ENCODE measurements around the gene KCNQ4. TPM values are rescaled to one million over a fixed set of nuclear protein-coding genes. Genes with fewer than 3 reads are reported as not detected.

Gene KCNQ4
- polyA plus RNA-seq, 2 of the 4 experiments (the other 2 are of a cell fraction) = 0.08 to 0.17 TPM

DNA sequence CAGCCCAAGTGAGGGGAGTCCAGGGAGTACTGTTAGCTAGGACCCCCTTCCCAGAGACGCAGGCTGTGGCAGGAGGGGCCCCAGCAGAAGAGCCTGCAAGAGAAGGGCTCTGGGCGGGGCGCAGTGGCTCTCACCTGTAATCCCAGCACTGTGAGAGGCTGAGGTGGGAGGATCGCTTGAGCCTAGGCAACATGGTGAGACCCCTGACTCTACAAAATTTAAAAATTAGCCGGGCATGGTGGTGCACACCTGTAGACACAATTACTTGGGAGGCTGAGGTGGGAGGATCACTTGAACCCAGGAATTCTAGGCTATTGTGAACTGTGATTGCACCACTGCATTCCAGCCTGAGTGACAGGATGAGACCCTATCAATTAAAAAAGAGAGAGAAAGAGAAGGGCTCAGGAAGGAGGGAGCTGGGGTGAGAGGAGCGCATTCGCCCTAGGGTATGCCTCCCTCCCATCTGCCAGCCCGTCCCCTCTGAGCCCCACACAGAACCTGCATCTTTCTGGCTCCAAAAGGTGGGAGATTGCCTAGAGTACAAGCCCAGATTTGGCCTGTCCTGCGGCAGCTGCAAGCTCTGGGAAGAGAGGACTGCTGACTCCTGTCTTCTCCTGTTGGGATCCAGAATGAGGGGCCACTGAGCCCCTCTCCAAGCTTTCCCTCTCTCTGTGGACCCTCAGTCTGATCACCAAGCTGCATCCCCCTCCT lies 3.6 kb downstream of the KCNQ4 start:
- Histone ChIP-seq H3K4me3 (no peak overlapping the region), H3K27ac (no peak overlapping the region), H3K4me2 (no peak overlapping the region), H3K9me3 (no peaks in the 10 kb centered on the region), H3K4me1 (no peaks in the 10 kb centered on the region)
- CTCF ChIA-PET = interaction anchor here (0.9 to 1.7 kb wide), 4 partner anchors 13 to 60 kb away, joined by 3 to 8 read pairs (median 3); no protein-coding TSS in a partner anchor
- POLR2A ChIA-PET = interaction anchor here (0.6 kb wide), 1 partner anchor 78 kb away, joined by 3 read pairs; no protein-coding TSS in a partner anchor
- TF ChIP-seq RARB (CRISPR knock-in tag; IDR thresholded peaks at IDR 0.05) (no peak), CHD2 (IDR thresholded peaks at IDR 0.05; ENCODE audit: low read length, partially characterized antibody) (no peak), NPAS2 (CRISPR knock-in tag; IDR thresholded peaks at IDR 0.05; ENCODE audit: borderline replicate concordance) (no peak), EHMT2 (IDR thresholded peaks at IDR 0.05; ENCODE audit: low read depth) (no peak), JUN (IDR thresholded peaks at IDR 0.05) (no peak), CBX8 (IDR thresholded peaks at IDR 0.05) (no peak), ZFP36 (IDR thresholded peaks at IDR 0.05; ENCODE audit: borderline replicate concordance, partially characterized antibody) (no peak), MAX (IDR thresholded peaks at IDR 0.05) (no peak)
- TF ChIP-seq, protein P1, sequence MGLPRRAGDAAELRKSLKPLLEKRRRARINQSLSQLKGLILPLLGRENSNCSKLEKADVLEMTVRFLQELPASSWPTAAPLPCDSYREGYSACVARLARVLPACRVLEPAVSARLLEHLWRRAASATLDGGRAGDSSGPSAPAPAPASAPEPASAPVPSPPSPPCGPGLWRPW (IDR thresholded peaks at IDR 0.05) = no peak
- 82% methylated on average over 5 of the region's 9 CpGs for WGBS (ENCODE audit: missing lambda C conversion rate)
- no peak for FAIRE-seq
- no peak for DNase-seq (ENCODE audit: low read depth in 1 of 2, low spot score in 1 of 2)
- ATAC-seq = no peak

GRCh38 chr1:40787737-40788560 lies 4.4 kb downstream of the KCNQ4 start:
- 76% methylated on average over 9 of the region's 19 CpGs for WGBS (ENCODE audit: missing lambda C conversion rate)
- no peak overlapping the region for H3K4me2 ChIP-seq
- H3K4me3 ChIP-seq = no peak overlapping the region
- TF ChIP-seq SREBF2 (IDR thresholded peaks at IDR 0.05) = no peak
- no peak for TF ChIP-seq FOSB (CRISPR knock-in tag; IDR thresholded peaks at IDR 0.05)
- TF ChIP-seq PHF8 (IDR thresholded peaks at IDR 0.05; ENCODE audit: borderline replicate concordance, low read depth) = no peak
- no peak for TF ChIP-seq ESRRA (IDR thresholded peaks at IDR 0.05; ENCODE audit: borderline replicate concordance, low read length)
- TF ChIP-seq NFE2L2 (conservative IDR thresholded peaks at IDR 0.05; ENCODE audit: low read length) = no peak
- TF ChIP-seq HOXA7 (CRISPR knock-in tag; IDR thresholded peaks at IDR 0.05) = no peak
- TF ChIP-seq RAD21 (conservative IDR thresholded peaks at IDR 0.05 in 1 of 2, IDR thresholded peaks at IDR 0.05 in 1 of 2) = no peak
- TF ChIP-seq USF2 (IDR thresholded peaks at IDR 0.05) = no peak
- FAIRE-seq (no peak), ATAC-seq (no peak), DNase-seq (ENCODE audit: low read depth in 1 of 2, low spot score in 1 of 2) (no peak)
- H3K9me3 ChIP-seq = no peaks in the 10 kb centered on the region
- no peak overlapping the region for H3K27ac ChIP-seq
- no peaks in the 10 kb centered on the region for H3K4me1 ChIP-seq
- ChIA-PET POLR2A (no interaction called here), CTCF (interaction anchor here (1.0 to 1.7 kb wide), 3 partner anchors 14 to 59 kb away, joined by 3 to 8 read pairs (median 3); no protein-coding TSS in a partner anchor)

DNA sequence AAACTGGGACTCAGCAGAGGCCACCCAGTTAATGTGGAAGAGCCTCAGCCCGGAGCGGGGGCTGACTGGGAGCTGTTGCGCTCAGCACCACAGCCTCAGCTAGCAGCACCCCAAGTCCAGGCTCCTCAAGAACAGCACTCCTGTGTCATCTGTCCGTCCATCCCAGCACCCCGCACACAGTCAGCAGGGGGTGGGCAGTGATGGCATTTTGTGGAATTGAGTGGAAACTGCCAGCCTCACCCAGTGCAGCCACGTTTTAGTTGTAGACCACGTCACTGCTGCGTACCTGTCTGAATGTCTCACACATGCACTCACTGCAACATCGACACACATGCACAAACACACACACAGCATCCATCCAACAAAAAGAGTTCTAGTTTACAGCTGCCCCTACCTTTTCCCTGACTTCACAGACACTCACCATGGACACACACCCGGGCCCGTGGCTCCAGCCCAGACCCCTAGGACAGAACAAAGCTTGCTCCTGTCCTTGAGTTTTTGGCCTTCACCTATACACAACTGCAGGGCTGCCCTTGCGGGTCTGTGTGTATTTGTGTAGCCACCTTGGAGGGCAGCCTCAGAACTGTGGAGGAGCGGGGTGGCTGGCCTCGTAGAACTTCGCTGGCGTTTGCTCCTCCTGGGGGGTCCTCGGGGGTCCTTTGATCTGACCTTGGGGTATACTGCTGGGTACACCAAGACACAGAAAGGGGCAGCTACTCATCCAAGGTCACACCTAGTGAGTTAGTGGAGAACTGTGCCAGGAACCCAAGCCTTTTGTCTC lies 5.2 kb downstream of the KCNQ4 start:
- POLR2A ChIA-PET = no interaction called here
- Histone ChIP-seq H3K4me1 (no peaks in the 10 kb centered on the region), H3K4me3 (no peak overlapping the region), H3K27ac (no peak overlapping the region), H3K4me2 (no peak overlapping the region), H3K9me3 (no peaks in the 10 kb centered on the region)
- 84% methylated on average over 15 of the region's 17 CpGs for WGBS (ENCODE audit: missing lambda C conversion rate)
- CTCF ChIA-PET = interaction anchor here (0.5 kb wide), 1 partner anchor 52 kb away, joined by 4 read pairs; no protein-coding TSS in a partner anchor
- no peak for ATAC-seq
- no peak for DNase-seq (ENCODE audit: low read depth in 1 of 2, low spot score in 1 of 2)
- no peak for TF ChIP-seq ESRRA (IDR thresholded peaks at IDR 0.05; ENCODE audit: borderline replicate concordance, low read length)
- no peak for TF ChIP-seq MAFK (IDR thresholded peaks at IDR 0.05; ENCODE audit: partially characterized antibody)
- no peak for TF ChIP-seq BHLHE40 (IDR thresholded peaks at IDR 0.05; ENCODE audit: low read depth, low read length)
- TF ChIP-seq NPAS2 (CRISPR knock-in tag; IDR thresholded peaks at IDR 0.05; ENCODE audit: borderline replicate concordance) = no peak
- no peak for FAIRE-seq
